Endothelial cell of umbilical vein (primary cell): Measurements from ENCODE around the gene SNORC. TPM values are rescaled to one million over a fixed set of nuclear protein-coding genes. Genes with fewer than 3 reads are reported as not detected.

Experiments
- BruUV-seq: library from RNA; stranded (reverse); fragments of 400-500 nt; replicated peaks from 2 replicates; lab custom pipeline; 2021; lab: Mats Ljungman, UMichigan
- CTCF ChIA-PET: fragments of 300-600, 350-600 bp; sonication (Branson Sonifier 250); formaldehyde crosslinking; loops from one replicate; lab custom pipeline; 2021; ENCODE audit warnings: antibody characterized with exemption, inconsistent platforms; lab: Charles Lee
- POLR2A ChIA-PET: fragments of 300-600, 350-600 bp; sonication (Branson Sonifier 250); formaldehyde crosslinking; loops from one replicate; lab custom pipeline; 2021; ENCODE audit warnings: antibody characterized with exemption, inconsistent platforms; lab: Charles Lee
- DNase-seq: peaks from one replicate; pipeline ENCODE4 v3.0.0-alpha.2; 2011; ENCODE audit warnings: low read depth, low spot score
- FAIRE-seq: peaks from 2 replicates; lab custom pipeline; 2011; peaks lifted over from hg19 to GRCh38; lab: Jason Lieb, UNC
- H2AFZ ChIP-seq: 2 replicates; pipeline ENCODE4 v1.6.0; 2012; ENCODE audit warnings: low read depth, low read length, control low read depth, inconsistent platforms
- H3K27ac ChIP-seq: 2 replicates; pipeline ENCODE4 v1.5.1; 2011; ENCODE audit warnings: low read depth, mild to moderate bottlenecking, control low read depth, low read length, moderate library complexity; ENCODE audit not compliant: insufficient read depth
- H3K27me3 ChIP-seq, 2 experiments: 2 replicates each; pipeline versions ENCODE4 v1.6.0 to v1.6.1; 2011; ENCODE audit warnings: low read length in 2 of 2, mixed read lengths in 1 of 2; ENCODE audit not compliant: control insufficient read depth in 2 of 2, insufficient read depth in 2 of 2
- H3K36me3 ChIP-seq, 2 experiments: 2 replicates in 1 of 2; 3 replicates in 1 of 2; pipeline ENCODE4 v1.5.1; 2011; ENCODE audit warnings: low read length in 2 of 2, mild to moderate bottlenecking in 1 of 2, moderate library complexity in 1 of 2; ENCODE audit not compliant: control insufficient read depth in 2 of 2, insufficient read depth in 2 of 2; ENCODE audit errors: extremely low read depth in 1 of 2
- H3K4me1 ChIP-seq: 3 replicates; pipeline ENCODE4 v1.5.1; 2011; ENCODE audit warnings: mild to moderate bottlenecking, low read length; ENCODE audit not compliant: control insufficient read depth, insufficient read depth; ENCODE audit errors: extremely low read depth
- H3K4me2 ChIP-seq: 2 replicates; pipeline ENCODE4 v1.6.1; 2011; ENCODE audit warnings: low read length, control low read depth, mixed read lengths; ENCODE audit not compliant: insufficient read depth
- H3K4me3 ChIP-seq, 3 experiments: fragments of 200-600 bp in 1 of 3; sonication (generic), shearing (Covaris generic) in 1 of 3; replicated peaks in 1 of 3; 2 replicates each; pipeline ENCODE4 v1.5.1; 2011 to 2016; ENCODE audit warnings: control low read depth in 3 of 3, low read length in 3 of 3, mild to moderate bottlenecking in 2 of 3, inconsistent platforms in 1 of 3, low read depth in 1 of 3, moderate library complexity in 1 of 3; ENCODE audit not compliant: insufficient read depth in 1 of 3
- H3K79me2 ChIP-seq: 2 replicates; pipeline ENCODE4 v1.6.0; 2012; ENCODE audit warnings: low read length, inconsistent platforms; ENCODE audit not compliant: control insufficient read depth, insufficient read depth
- H3K9ac ChIP-seq: replicated peaks from 2 replicates; pipeline ENCODE3; 2011; ENCODE audit warnings: low read length, control low read depth; ENCODE audit not compliant: insufficient read depth; ENCODE audit errors: extremely low read depth
- H3K9me1 ChIP-seq: replicated peaks from 3 replicates; pipeline ENCODE4 v1.6.0; 2011; ENCODE audit warnings: mild to moderate bottlenecking, low read length; ENCODE audit not compliant: control insufficient read depth, insufficient read depth; ENCODE audit errors: extremely low read depth
- H3K9me3 ChIP-seq: replicated peaks from 2 replicates; pipeline ENCODE4 v1.5.1; 2012; ENCODE audit warnings: low read length, inconsistent platforms; ENCODE audit not compliant: control insufficient read depth, insufficient read depth
- H4K20me1 ChIP-seq: replicated peaks from 2 replicates; pipeline ENCODE3; 2011; ENCODE audit warnings: mild to moderate bottlenecking, low read length; ENCODE audit not compliant: control insufficient read depth, insufficient read depth; ENCODE audit errors: extremely low read depth
- CTCF ChIP-seq, 2 donors: IDR thresholded peaks; 1 replicate in 1 of 2; 2 replicates in 1 of 2; pipeline ENCODE4 v1.5.1; 2011; ENCODE audit warnings: low read length in 2 of 2, mild to moderate bottlenecking in 2 of 2, moderate library complexity in 2 of 2, control low read depth in 1 of 2, inconsistent platforms in 1 of 2, low read depth in 1 of 2; ENCODE audit not compliant: insufficient read depth in 1 of 2; ENCODE audit errors: extremely low read depth in 1 of 2
- EZH2 ChIP-seq: IDR thresholded peaks from 2 replicates; pipeline ENCODE4 v1.6.1; 2012; ENCODE audit warnings: borderline replicate concordance, low read depth, mild to moderate bottlenecking, moderate library complexity, low read length, inconsistent platforms; ENCODE audit not compliant: severe bottlenecking
- FOS ChIP-seq: IDR thresholded peaks from 2 replicates; pipeline ENCODE4 v1.6.1; 2011; ENCODE audit warnings: mild to moderate bottlenecking, low read length, moderate library complexity, borderline replicate concordance; ENCODE audit not compliant: insufficient read depth
- GATA2 ChIP-seq: IDR thresholded peaks from 2 replicates; pipeline ENCODE4 v1.7.0; 2011; ENCODE audit warnings: low read depth, mild to moderate bottlenecking, moderate library complexity, mixed read lengths, low read length; ENCODE audit not compliant: insufficient read length, insufficient read depth
- JUN ChIP-seq: IDR thresholded peaks from 2 replicates; pipeline ENCODE4 v1.6.1; 2011; ENCODE audit warnings: borderline replicate concordance, low read depth; ENCODE audit not compliant: insufficient read length, insufficient read depth
- POLR2A ChIP-seq: IDR thresholded peaks from 2 replicates; pipeline ENCODE4 v1.6.1; 2012; ENCODE audit warnings: low read depth, mild to moderate bottlenecking, control low read depth, low read length
- POLR2AphosphoS5 ChIP-seq: IDR thresholded peaks from 2 replicates; pipeline ENCODE4 v1.6.1; 2012; ENCODE audit warnings: low read depth, mild to moderate bottlenecking, control low read depth, low read length, moderate library complexity; ENCODE audit not compliant: insufficient read depth
- dilution Hi-C: fragments of 300-500 bp; cut with MboI; formaldehyde crosslinking; loops from one replicate; pipeline ENCODE4 v1.15.0; 2019; ENCODE audit warnings: low sequenced_read_pairs; ENCODE audit not compliant: extremely low pct_ligation_motif_present
- intact Hi-C: fragments of 100-400 bp; cut with micrococcal nuclease; formaldehyde crosslinking; loops from one replicate; pipeline ENCODE4 v1.10.0; 2022
- polyA plus RNA-seq, 4 experiments: library from polyadenylated mRNA; depleted of rRNA in 3 of 4; stranded (reverse) in 3 of 4; unstranded in 1 of 4; fragments of >200 nt; gene quantifications; 2 replicates each; pipeline versions ENCODE4 v1.2.1 to v1.2.3, GENCODE V29; 2011 to 2012; ENCODE audit warnings: missing spikeins in 1 of 4
- total RNA-seq: library from RNA; stranded (reverse); gene quantifications from 2 replicates; pipeline ENCODE4 v1.2.3, GENCODE V29; 2021
- TF ChIP-seq, protein P1 (sequence below): IDR thresholded peaks from 2 replicates; pipeline ENCODE4 v1.6.1; 2011; ENCODE audit not compliant: insufficient read depth, insufficient read length

Gene SNORC
- total and polyA plus RNA-seq, 2 donors (not counting 3 experiments of a cell fraction or from before 2014, with no cell fraction given) = 1.4 to 4.0 TPM

DNA sequence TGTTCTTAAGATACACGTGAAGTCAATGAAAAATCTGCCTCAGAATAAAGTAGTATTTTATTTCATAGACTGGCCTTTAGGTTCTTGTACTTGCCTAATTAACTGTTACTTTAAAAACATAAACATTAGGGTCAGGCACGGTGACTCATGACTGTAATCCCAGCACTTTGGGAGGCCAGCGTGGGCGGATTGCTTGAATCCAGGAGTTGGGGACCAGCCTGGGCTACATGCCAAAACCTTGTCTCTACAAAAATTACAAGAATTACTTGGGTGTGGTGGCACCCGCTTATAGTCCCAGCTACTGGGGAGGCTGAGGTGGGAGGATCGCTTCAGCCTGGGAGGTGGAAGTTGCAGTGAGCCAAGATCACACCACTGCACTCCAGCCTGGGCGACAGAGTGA is 16.0 kb upstream of the SNORC start:
- CTCF ChIA-PET = interaction anchor here (1.5 to 4.9 kb wide), 7 partner anchors 10 to 396 kb away, joined by 4 to 55 read pairs (median 14); partner anchors contain the start of genes ATG16L1 and INPP5D
- H3K9me1 ChIP-seq = no peaks in the 10 kb centered on the region
- DNase-seq (peak; percentile 68), FAIRE-seq (peak; percentile 75)
- POLR2A ChIA-PET = no interaction called here
- no peak overlapping the region for H2AFZ ChIP-seq
- no peaks in the 10 kb centered on the region for H3K9me3 ChIP-seq
- no peak overlapping the region for H3K9ac ChIP-seq
- TF ChIP-seq FOS = peak; percentile 54
- TF ChIP-seq, protein P1, sequence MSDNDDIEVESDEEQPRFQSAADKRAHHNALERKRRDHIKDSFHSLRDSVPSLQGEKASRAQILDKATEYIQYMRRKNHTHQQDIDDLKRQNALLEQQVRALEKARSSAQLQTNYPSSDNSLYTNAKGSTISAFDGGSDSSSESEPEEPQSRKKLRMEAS = no peak
- no peak overlapping the region for H3K4me2 ChIP-seq
- H3K4me3 ChIP-seq = no peak overlapping the region
- intact Hi-C loops (loop anchor here (5.0 to 10.0 kb wide), 2 partner anchors 283 to 591 kb away; no protein-coding TSS in a partner anchor), dilution Hi-C loops (no loop called here)
- H3K4me1 ChIP-seq = peaks cover 8% of the 10 kb centered on the region
- peaks cover 10 to 31% of the 10 kb centered on the region in 2 experiments for H3K36me3 ChIP-seq
- BruUV-seq = no TSS peak
- H4K20me1 ChIP-seq = no peaks in the 10 kb centered on the region
- no peak overlapping the region for H3K27ac ChIP-seq
- H3K79me2 ChIP-seq = no peaks in the 10 kb centered on the region
- H3K27me3 ChIP-seq = no peaks in the 10 kb centered on the region

DNA sequence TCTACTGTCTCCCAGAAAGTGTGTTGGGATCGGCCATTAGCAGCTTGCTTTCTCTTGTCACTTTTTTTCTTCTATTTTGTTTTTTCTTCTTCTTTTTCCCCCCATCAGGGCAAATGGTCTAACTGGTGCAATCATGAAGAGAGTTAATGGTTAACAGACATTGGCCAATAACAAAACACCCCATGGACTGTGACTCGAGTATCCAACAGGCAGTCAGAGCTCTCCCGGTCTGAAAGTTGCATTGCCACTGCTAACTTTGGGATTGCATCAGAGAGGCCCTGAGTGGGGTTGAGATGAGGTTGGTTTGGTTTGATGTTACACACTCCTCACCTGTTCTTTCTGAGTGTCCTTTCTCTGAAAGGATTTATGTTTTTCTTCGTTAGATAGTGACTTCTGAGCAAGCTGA is 12.9 kb upstream of the SNORC start:
- H3K4me3 ChIP-seq = no peak overlapping the region
- TF ChIP-seq JUN (no peak), POLR2A (no peak), CTCF (IDR thresholded peaks at IDR 0.05; ENCODE audit: extremely low read depth in 1 of 2, insufficient read depth in 1 of 2, low read depth in 1 of 2, low read length in 2 of 2) (no peak), EZH2 (no peak), GATA2 (no peak), FOS (no peak), POLR2AphosphoS5 (no peak)
- TF ChIP-seq, protein P1 = no peak
- no peaks in the 10 kb centered on the region for H3K9me3 ChIP-seq
- no peaks in the 10 kb centered on the region for H3K9me1 ChIP-seq
- ChIA-PET CTCF (interaction anchor here (1.0 kb wide), 1 partner anchor 172 kb away, joined by 3 read pairs; no protein-coding TSS in a partner anchor), POLR2A (no interaction called here)
- no peaks in the 10 kb centered on the region for H4K20me1 ChIP-seq
- no peaks in the 10 kb centered on the region for H3K27me3 ChIP-seq
- BruUV-seq = TSS peak; percentile 53
- H3K27ac ChIP-seq = no peak overlapping the region
- H3K4me2 ChIP-seq = no peak overlapping the region
- peaks cover 8 to 20% of the 10 kb centered on the region in 2 experiments for H3K36me3 ChIP-seq
- dilution Hi-C loops (no loop called here), intact Hi-C loops (loop anchor here (10.0 kb wide), 1 partner anchor 588 kb away; no protein-coding TSS in a partner anchor)
- no peak overlapping the region for H3K9ac ChIP-seq
- peaks cover 8% of the 10 kb centered on the region for H3K4me1 ChIP-seq
- FAIRE-seq (no peak), DNase-seq (no peak)
- H2AFZ ChIP-seq = no peak overlapping the region
- H3K79me2 ChIP-seq = no peaks in the 10 kb centered on the region
